PC-3 (cell line): Measurements from ENCODE around the gene ANKRD11.

Source experiments
- EZH2 ChIP-seq: fragments of 300-600 bp; sonication (generic); IDR thresholded peaks from one replicate; pipeline ENCODE4 v1.6.1; 2017; ENCODE audit warnings: antibody characterized with exemption, mild to moderate bottlenecking, low read length; ENCODE audit not compliant: unreplicated experiment
- TF ChIP-seq, protein P1 (sequence below): fragments of 300-600 bp; sonication (generic); conservative IDR thresholded peaks from 2 replicates; pipeline ENCODE4 v1.5.1; 2017; ENCODE audit warnings: antibody characterized with exemption, low read depth, mild to moderate bottlenecking, low read length

DNA sequence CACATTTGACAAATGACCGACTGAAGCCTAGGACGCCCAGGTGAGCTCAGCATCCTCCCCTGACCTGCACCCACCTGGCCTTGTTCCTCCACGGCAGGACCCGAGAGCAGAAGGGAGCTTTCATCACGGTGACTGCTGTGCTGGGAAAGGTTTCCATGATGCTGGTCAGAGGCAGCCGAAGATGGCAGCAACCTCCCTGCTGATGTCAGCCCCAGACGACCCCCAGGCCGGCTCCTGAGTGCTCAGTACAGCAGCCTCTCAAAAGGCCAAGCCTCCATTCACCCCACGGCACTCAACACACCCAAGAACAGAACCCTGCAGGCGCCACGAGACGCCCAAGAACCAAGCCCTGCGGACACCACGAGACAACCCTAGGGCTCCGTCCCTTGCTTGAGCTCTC, 119.8 kb downstream of the ANKRD11 start:
- TF ChIP-seq, protein P1, sequence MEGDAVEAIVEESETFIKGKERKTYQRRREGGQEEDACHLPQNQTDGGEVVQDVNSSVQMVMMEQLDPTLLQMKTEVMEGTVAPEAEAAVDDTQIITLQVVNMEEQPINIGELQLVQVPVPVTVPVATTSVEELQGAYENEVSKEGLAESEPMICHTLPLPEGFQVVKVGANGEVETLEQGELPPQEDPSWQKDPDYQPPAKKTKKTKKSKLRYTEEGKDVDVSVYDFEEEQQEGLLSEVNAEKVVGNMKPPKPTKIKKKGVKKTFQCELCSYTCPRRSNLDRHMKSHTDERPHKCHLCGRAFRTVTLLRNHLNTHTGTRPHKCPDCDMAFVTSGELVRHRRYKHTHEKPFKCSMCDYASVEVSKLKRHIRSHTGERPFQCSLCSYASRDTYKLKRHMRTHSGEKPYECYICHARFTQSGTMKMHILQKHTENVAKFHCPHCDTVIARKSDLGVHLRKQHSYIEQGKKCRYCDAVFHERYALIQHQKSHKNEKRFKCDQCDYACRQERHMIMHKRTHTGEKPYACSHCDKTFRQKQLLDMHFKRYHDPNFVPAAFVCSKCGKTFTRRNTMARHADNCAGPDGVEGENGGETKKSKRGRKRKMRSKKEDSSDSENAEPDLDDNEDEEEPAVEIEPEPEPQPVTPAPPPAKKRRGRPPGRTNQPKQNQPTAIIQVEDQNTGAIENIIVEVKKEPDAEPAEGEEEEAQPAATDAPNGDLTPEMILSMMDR: no peak
- no peak for TF ChIP-seq EZH2
